ENCODE measurements around the gene CACNA1B. TPM values are rescaled to one million over a fixed set of nuclear protein-coding genes. Genes with fewer than 3 reads are reported as not detected.
A peak's percentile ranks its signal among the peaks of the same experiment; 100 is the strongest.

Gene CACNA1B
- total RNA-seq, 1 donor: under 0.01 TPM

- Histone ChIP-seq H4K20me1 (ENCODE audit: insufficient read depth, low read length) (no peaks in the 10 kb centered on the region), H2AFZ (ENCODE audit: low read length) (no peak overlapping the region), H3K4me1 (ENCODE audit: insufficient read depth, low read length) (no peaks in the 10 kb centered on the region), H3K79me2 (ENCODE audit: insufficient read depth, low read length) (no peaks in the 10 kb centered on the region), H3K4me2 (ENCODE audit: insufficient read depth, low read length) (no peak overlapping the region), H3K4me3 (ENCODE audit: insufficient read depth, low read length) (no peak overlapping the region), H3K9me3 (ENCODE audit: low read depth, low read length) (no peaks in the 10 kb centered on the region), H3K27ac (ENCODE audit: low read depth, low read length) (no peak overlapping the region), H3K36me3 (ENCODE audit: insufficient read depth, low read length) (no peaks in the 10 kb centered on the region), H3K27me3 (ENCODE audit: insufficient read depth, low read length) (no peaks in the 10 kb centered on the region)
- DNase-seq (ENCODE audit: insufficient read length, low spot score, missing footprints): peak; percentile 77
- no peak for TF ChIP-seq CTCF (IDR thresholded peaks at IDR 0.05; ENCODE audit: extremely low read depth, low read depth, low read length)
Observed at GRCh38 chr9:137899551-137900360, 22.2 kb downstream of the CACNA1B start.

- DNase-seq (ENCODE audit: insufficient read length, low spot score, missing footprints): no peak
- no peak overlapping the region for H3K27ac ChIP-seq (ENCODE audit: low read depth, low read length)
- no peak overlapping the region for H2AFZ ChIP-seq (ENCODE audit: low read length)
- no peaks in the 10 kb centered on the region for H3K4me1 ChIP-seq (ENCODE audit: insufficient read depth, low read length)
- no peaks in the 10 kb centered on the region for H3K36me3 ChIP-seq (ENCODE audit: insufficient read depth, low read length)
- H3K79me2 ChIP-seq (ENCODE audit: insufficient read depth, low read length): no peaks in the 10 kb centered on the region
- no peaks in the 10 kb centered on the region for H3K9me3 ChIP-seq (ENCODE audit: low read depth, low read length)
- H3K4me3 ChIP-seq (ENCODE audit: insufficient read depth, low read length): no peak overlapping the region
- H4K20me1 ChIP-seq (ENCODE audit: insufficient read depth, low read length): no peaks in the 10 kb centered on the region
- H3K4me2 ChIP-seq (ENCODE audit: insufficient read depth, low read length): no peak overlapping the region
- no peaks in the 10 kb centered on the region for H3K27me3 ChIP-seq (ENCODE audit: insufficient read depth, low read length)
- TF ChIP-seq CTCF (IDR thresholded peaks at IDR 0.05; ENCODE audit: extremely low read depth, low read depth, low read length): no peak
Observed at GRCh38 chr9:137900584-137901310, 23.2 kb downstream of the CACNA1B start.

GRCh38 chr9:137902646-137903045 is 25.1 kb downstream of the CACNA1B start:
- Histone ChIP-seq H3K4me2 (ENCODE audit: insufficient read depth, low read length) (no peak overlapping the region), H3K36me3 (ENCODE audit: insufficient read depth, low read length) (no peaks in the 10 kb centered on the region), H4K20me1 (ENCODE audit: insufficient read depth, low read length) (no peaks in the 10 kb centered on the region), H3K27me3 (ENCODE audit: insufficient read depth, low read length) (no peaks in the 10 kb centered on the region), H3K27ac (ENCODE audit: low read depth, low read length) (no peak overlapping the region), H3K4me1 (ENCODE audit: insufficient read depth, low read length) (no peaks in the 10 kb centered on the region), H3K9me3 (ENCODE audit: low read depth, low read length) (no peaks in the 10 kb centered on the region), H3K79me2 (ENCODE audit: insufficient read depth, low read length) (no peaks in the 10 kb centered on the region), H3K4me3 (ENCODE audit: insufficient read depth, low read length) (no peak overlapping the region), H2AFZ (ENCODE audit: low read length) (no peak overlapping the region)
- no peak for DNase-seq (ENCODE audit: insufficient read length, low spot score, missing footprints)
- TF ChIP-seq CTCF (IDR thresholded peaks at IDR 0.05; ENCODE audit: extremely low read depth, low read depth, low read length): no peak

GRCh38 chr9:137905740-137906139 is 28.2 kb downstream of the CACNA1B start:
- H3K36me3 ChIP-seq (ENCODE audit: insufficient read depth, low read length): no peaks in the 10 kb centered on the region
- no peaks in the 10 kb centered on the region for H4K20me1 ChIP-seq (ENCODE audit: insufficient read depth, low read length)
- H3K4me3 ChIP-seq (ENCODE audit: insufficient read depth, low read length): no peak overlapping the region
- H3K4me2 ChIP-seq (ENCODE audit: insufficient read depth, low read length): no peak overlapping the region
- no peaks in the 10 kb centered on the region for H3K79me2 ChIP-seq (ENCODE audit: insufficient read depth, low read length)
- H3K27ac ChIP-seq (ENCODE audit: low read depth, low read length): no peak overlapping the region
- no peaks in the 10 kb centered on the region for H3K9me3 ChIP-seq (ENCODE audit: low read depth, low read length)
- no peak overlapping the region for H2AFZ ChIP-seq (ENCODE audit: low read length)
- H3K27me3 ChIP-seq (ENCODE audit: insufficient read depth, low read length): no peaks in the 10 kb centered on the region
- DNase-seq (ENCODE audit: insufficient read length, low spot score, missing footprints): no peak
- H3K4me1 ChIP-seq (ENCODE audit: insufficient read depth, low read length): no peaks in the 10 kb centered on the region
- no peak for TF ChIP-seq CTCF (IDR thresholded peaks at IDR 0.05; ENCODE audit: extremely low read depth, low read depth, low read length)
